Measurements from ENCODE around the gene TUBB. TPM values are rescaled to one million over a fixed set of nuclear protein-coding genes. Genes with fewer than 3 reads are reported as not detected.

The TUBB gene
- total RNA-seq, 4 donors from 2014 or later = 184 to 351 (median 236) TPM

- ATAC-seq = peak; percentile 65
- Histone ChIP-seq H3K4me1 (peaks cover 5 to 63% (median 38%) of the 10 kb centered on the region in 3 donors), H3K27me3 (no peaks in the 10 kb centered on the region), H3K4me3 (peak overlapping the region in 1 of 2 donors; percentile 92), H3K9me3 (no peaks in the 10 kb centered on the region), H3K27ac (peak overlapping the region; percentile 41 to 100 (median 80)), H3K36me3 (peaks cover 0 to 46% of the 10 kb centered on the region in 2 donors)
- TF ChIP-seq POLR2A (IDR thresholded peaks at IDR 0.05) = no peak
- TF ChIP-seq POLR2AphosphoS5 (IDR thresholded peaks at IDR 0.05) = peak; percentile 55
- TF ChIP-seq CTCF (IDR thresholded peaks at IDR 0.05) = peak in 3 of 4 experiments; percentile 95 to 99 (median 98)
- 11% methylated on average over 8 of the region's 31 CpGs; no CpG with 5 or more reads in 1 of the 2 donors for WGBS, 2 donors (ENCODE audit: low coverage in 1 of 2)
Observed at GRCh38 chr6:30678964-30679726, 41.0 kb upstream of the TUBB start.

GRCh38 chr6:30679765-30680535 is 40.2 kb upstream of the TUBB start:
- H3K27ac ChIP-seq = peak overlapping the region; percentile 41 to 100 (median 80)
- WGBS, 2 donors (ENCODE audit: low coverage in 1 of 2) = 29 to 53% methylated on average over 4 to 5 of the region's 7 CpGs
- no peaks in the 10 kb centered on the region for H3K9me3 ChIP-seq
- H3K36me3 ChIP-seq = peaks cover 0 to 46% of the 10 kb centered on the region in 2 donors
- no peak for TF ChIP-seq POLR2AphosphoS5 (IDR thresholded peaks at IDR 0.05)
- TF ChIP-seq CTCF (IDR thresholded peaks at IDR 0.05) = no peak
- TF ChIP-seq POLR2A (IDR thresholded peaks at IDR 0.05) = no peak
- no peak for TF ChIP-seq EP300 (IDR thresholded peaks at IDR 0.05)
- peak overlapping the region in 1 of 2 donors; percentile 92 for H3K4me3 ChIP-seq
- no peaks in the 10 kb centered on the region for H3K27me3 ChIP-seq
- no peak for ATAC-seq
- H3K4me1 ChIP-seq = peaks cover 5 to 71% (median 38%) of the 10 kb centered on the region in 3 donors

- Histone ChIP-seq H3K9me3 (no peaks in the 10 kb centered on the region), H3K4me3 (peak overlapping the region; percentile 91 to 92), H3K27me3 (no peaks in the 10 kb centered on the region), H3K4me1 (peaks cover 5 to 81% (median 44%) of the 10 kb centered on the region in 3 donors), H3K36me3 (peaks cover 0 to 35% of the 10 kb centered on the region in 2 donors), H3K27ac (peak overlapping the region; percentile 92 to 100 (median 98))
- TF ChIP-seq POLR2AphosphoS5 (IDR thresholded peaks at IDR 0.05) (no peak), EP300 (IDR thresholded peaks at IDR 0.05) (no peak), POLR2A (IDR thresholded peaks at IDR 0.05) (no peak), CTCF (IDR thresholded peaks at IDR 0.05) (no peak)
- WGBS, 2 donors (ENCODE audit: low coverage in 1 of 2) = 5 to 16% methylated on average over 3 to 4 of the region's 4 CpGs
- ATAC-seq = no peak
Observed at GRCh38 chr6:30681766-30682142, 38.4 kb upstream of the TUBB start.

- Histone ChIP-seq H3K27ac (peak overlapping the region; percentile 92 to 100 (median 98)), H3K27me3 (no peaks in the 10 kb centered on the region), H3K36me3 (peaks cover 0 to 28% of the 10 kb centered on the region in 2 donors), H3K9me3 (no peaks in the 10 kb centered on the region), H3K4me3 (peak overlapping the region; percentile 91 to 92), H3K4me1 (peaks cover 5 to 81% (median 44%) of the 10 kb centered on the region in 3 donors)
- ATAC-seq = peak; percentile 76
- TF ChIP-seq EP300 (IDR thresholded peaks at IDR 0.05) (no peak), POLR2A (IDR thresholded peaks at IDR 0.05) (peak; percentile 34 to 72), POLR2AphosphoS5 (IDR thresholded peaks at IDR 0.05) (peak; percentile 90), CTCF (IDR thresholded peaks at IDR 0.05) (no peak)
- WGBS, 2 donors (ENCODE audit: low coverage in 1 of 2) = 9% methylated on average over 4 of the region's 11 CpGs; no CpG with 5 or more reads in 1 of the 2 donors
Observed at GRCh38 chr6:30682143-30683117, 37.7 kb upstream of the TUBB start.
